ENCODE data around the gene TTLL5. TPM values are rescaled to one million over a fixed set of nuclear protein-coding genes. Genes with fewer than 3 reads are reported as not detected.

TTLL5 gene
- total and polyA plus RNA-seq, 2 of the 4 experiments (the other 2 are of a cell fraction), result 11.9 to 16.7 TPM

DNA sequence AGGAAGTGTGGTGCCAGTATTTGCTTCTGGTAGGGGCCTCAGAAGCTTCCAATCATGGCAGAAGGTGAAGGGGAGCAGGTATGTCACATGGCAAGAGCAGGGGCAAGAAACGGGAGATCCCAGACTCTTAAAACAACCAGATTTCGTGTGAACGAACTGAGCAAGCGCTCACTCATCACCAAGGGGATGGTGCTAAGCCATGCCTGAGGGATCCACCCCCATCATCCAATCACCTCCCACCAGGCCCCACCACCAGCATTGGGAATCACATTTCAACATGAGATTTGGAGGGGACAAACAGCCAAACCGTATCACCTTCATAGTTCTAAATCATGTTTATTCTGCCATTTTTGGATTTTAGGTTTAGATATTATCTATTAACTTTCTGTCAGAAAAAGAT lies 179.9 kb downstream of the TTLL5 start:
- H2BK15ac ChIP-seq (ENCODE audit: low read depth, low read length), result no peak overlapping the region
- CTCF ChIA-PET, result no interaction called here
- H3K4me2 ChIP-seq (ENCODE audit: low read depth, low read length), result no peak overlapping the region
- no peak overlapping the region for H3K18ac ChIP-seq (ENCODE audit: low read depth, low read length)
- no peak for DNase-seq
- H4K20me1 ChIP-seq (ENCODE audit: insufficient read depth, low read length), result no peaks in the 10 kb centered on the region
- intact Hi-C loops (cut with micrococcal nuclease) (no loop called here), dilution Hi-C loops (cut with HindIII; ENCODE audit: low sequenced_read_pairs, unreplicated experiment) (no loop called here), in situ Hi-C loops (cut with MboI; ENCODE audit: low sequenced_read_pairs) (no loop called here)
- H2BK120ac ChIP-seq (ENCODE audit: low read depth, low read length), result no peak overlapping the region
- H3K9me3 ChIP-seq (ENCODE audit: control insufficient read depth, insufficient read depth, low read length), result no peaks in the 10 kb centered on the region
- H2BK5ac ChIP-seq (ENCODE audit: low read depth, low read length, poor library complexity, severe bottlenecking), result no peak overlapping the region
- H2BK20ac ChIP-seq (ENCODE audit: low read depth, low read length), result no peak overlapping the region
- no peak overlapping the region for H3K27ac ChIP-seq (ENCODE audit: insufficient read depth, low read length)
- no peak for ATAC-seq (ENCODE audit: low read depth)
- H3K36me3 ChIP-seq (ENCODE audit: control insufficient read depth, insufficient read depth, low read length), result no peaks in the 10 kb centered on the region
- H2AFZ ChIP-seq (replicated peaks; ENCODE audit: low read length, poor library complexity), result no peak overlapping the region
- no peaks in the 10 kb centered on the region for H3K79me1 ChIP-seq (ENCODE audit: low read depth in 1 of 2, low read length in 2 of 2)
- H3K23ac ChIP-seq (ENCODE audit: low read depth, low read length), result no peak overlapping the region
- no TSS peak for BruUV-seq (replicated peaks)
- H3K4me3 ChIP-seq (ENCODE audit: insufficient read depth, low read depth, low read length), result no peak overlapping the region
- no CpG with 5 or more reads among the region's 5 CpGs for WGBS, 2 experiments (ENCODE audit: extremely low coverage in 2 of 2, insufficient read length in 1 of 2)
- no peak overlapping the region for H2AK5ac ChIP-seq (ENCODE audit: low read depth, low read length)
- H4K8ac ChIP-seq (ENCODE audit: low read depth in 2 of 2, low read length in 2 of 2), result no peak overlapping the region
- H3K4me1 ChIP-seq (ENCODE audit: control insufficient read depth, insufficient read depth, low read length), result peaks cover 12% of the 10 kb centered on the region
- H3K56ac ChIP-seq (ENCODE audit: extremely low read depth, insufficient read depth, low read length), result no peak overlapping the region
- no peak for TF ChIP-seq CEBPB (IDR thresholded peaks at IDR 0.05; ENCODE audit: low read depth, low read length)
- no peak for TF ChIP-seq CHD1 (IDR thresholded peaks at IDR 0.05; ENCODE audit: low read depth, low read length)
- TF ChIP-seq BHLHE40 (IDR thresholded peaks at IDR 0.05; ENCODE audit: low read depth, low read length), result no peak
- no peak for TF ChIP-seq MAZ (IDR thresholded peaks at IDR 0.05; ENCODE audit: borderline replicate concordance, low read depth, low read length)
- TF ChIP-seq FOS (IDR thresholded peaks at IDR 0.05; ENCODE audit: low read depth, low read length), result no peak
- no peak for TF ChIP-seq SMC3 (IDR thresholded peaks at IDR 0.05; ENCODE audit: low read depth, low read length)
- no peak overlapping the region for H3K4ac ChIP-seq (ENCODE audit: low read depth, low read length)
- H3K14ac ChIP-seq (replicated peaks; ENCODE audit: low read depth, low read length), result no peak overlapping the region
- no peaks in the 10 kb centered on the region for H3K9me1 ChIP-seq (ENCODE audit: insufficient read depth, low read length)
- POLR2A ChIA-PET (ENCODE audit: unreplicated experiment), result no interaction called here
- H3K27me3 ChIP-seq (ENCODE audit: control insufficient read depth, insufficient read depth, low read length), result no peaks in the 10 kb centered on the region
- H4K5ac ChIP-seq (ENCODE audit: low read depth, low read length), result no peak overlapping the region
- H2AK9ac ChIP-seq (replicated peaks; ENCODE audit: low read depth, low read length, poor library complexity), result no peak overlapping the region
- no peak overlapping the region for H4K91ac ChIP-seq (ENCODE audit: insufficient read depth, low read depth, low read length)
- H3K9ac ChIP-seq (ENCODE audit: low read depth, low read length), result no peak overlapping the region
